Lower leg skin (tissue), 3 donors: Measurements from ENCODE around the gene TUB.

Source experiments
- CTCF ChIP-seq, 3 donors: fragments of 450-650 bp; IDR thresholded peaks; one replicate each; pipeline ENCODE4 v1.5.1; 2016; ENCODE audit warnings: antibody characterized with exemption in 3 of 3, mild to moderate bottlenecking in 3 of 3, moderate library complexity in 2 of 3
- POLR2A ChIP-seq, 2 donors: fragments of 450-650 bp; IDR thresholded peaks; one replicate each; pipeline ENCODE4 v1.6.1; 2016 to 2017; ENCODE audit warnings: antibody characterized with exemption in 2 of 2, mild to moderate bottlenecking in 1 of 2, moderate library complexity in 1 of 2

- TF ChIP-seq POLR2A (IDR thresholded peaks at IDR 0.05) (no peak), CTCF (IDR thresholded peaks at IDR 0.05) (no peak)
Observed at GRCh38 chr11:8093931-8094575, 13.0 kb downstream of the TUB start.
